HG02852 (cell line): ENCODE data around the gene GARS1.
A peak's percentile ranks its signal among the peaks of the same experiment; 100 is the strongest.
"Not testable (repeated sequence)": the region's sequence is repeated elsewhere in the genome, so short reads cannot be mapped to it uniquely, and the experiment has no call there.

Experiments
- ATAC-seq: cut with Tn5 transposase; IDR thresholded peaks from one replicate; pipeline ENCODE4 v1.9.1; 2021; ENCODE audit warnings: mild to moderate bottlenecking, moderate library complexity; ENCODE audit not compliant: unreplicated experiment

GARS1 gene

GRCh38 chr7:30572212-30572841 is 22.4 kb upstream of the GARS1 start:
- ATAC-seq = no peak

- ATAC-seq = no peak
Measured at GRCh38 chr7:30575910-30576309, 18.8 kb upstream of the GARS1 start.

GRCh38 chr7:30583181-30583580 is 11.5 kb upstream of the GARS1 start:
- ATAC-seq = no peak

- ATAC-seq = no peak
Measured at GRCh38 chr7:30584415-30584814, 10.3 kb upstream of the GARS1 start.

DNA sequence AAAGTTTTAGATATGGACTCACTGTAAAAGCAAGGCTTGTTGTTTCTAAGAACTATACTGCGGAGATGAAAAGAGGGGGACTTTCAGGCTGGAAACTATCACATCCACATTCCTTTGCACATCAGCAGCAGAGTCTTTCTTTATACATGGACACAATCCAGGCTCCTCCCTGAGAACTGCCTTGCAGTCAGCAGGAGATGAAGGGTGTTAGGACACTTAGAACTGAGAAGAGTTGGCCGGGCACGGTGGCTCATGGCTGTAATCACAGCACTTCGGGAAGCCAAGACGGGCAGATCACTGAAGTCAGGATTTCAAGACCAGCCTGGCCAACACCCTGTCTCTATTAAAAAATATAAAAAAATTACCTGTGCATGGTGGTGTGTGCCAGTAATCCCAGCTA is 9.7 kb upstream of the GARS1 start:
- ATAC-seq = no peak

- no peak for ATAC-seq
Measured at GRCh38 chr7:30585675-30586074, 9.0 kb upstream of the GARS1 start.

GRCh38 chr7:30587547-30587946 is 7.1 kb upstream of the GARS1 start:
- not testable (repeated sequence) for ATAC-seq

DNA sequence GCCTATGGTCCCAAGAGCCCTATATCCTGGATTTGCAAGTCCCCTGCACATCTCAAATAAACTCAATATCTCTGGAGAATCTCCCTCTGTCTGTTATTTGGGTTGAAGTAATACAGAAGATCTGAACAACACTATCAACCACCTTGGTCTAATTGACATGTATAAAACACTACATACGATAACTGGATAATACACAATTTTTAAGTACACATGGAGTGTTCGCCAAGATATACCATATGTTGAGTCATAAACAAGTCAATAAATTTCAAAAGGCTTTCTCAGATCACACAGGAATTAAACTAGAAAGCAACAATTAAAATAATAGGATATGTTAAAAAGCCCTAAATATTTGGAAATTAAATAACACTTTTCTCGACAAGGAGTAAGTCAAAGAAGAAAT is 5.6 kb upstream of the GARS1 start:
- ATAC-seq = no peak

DNA sequence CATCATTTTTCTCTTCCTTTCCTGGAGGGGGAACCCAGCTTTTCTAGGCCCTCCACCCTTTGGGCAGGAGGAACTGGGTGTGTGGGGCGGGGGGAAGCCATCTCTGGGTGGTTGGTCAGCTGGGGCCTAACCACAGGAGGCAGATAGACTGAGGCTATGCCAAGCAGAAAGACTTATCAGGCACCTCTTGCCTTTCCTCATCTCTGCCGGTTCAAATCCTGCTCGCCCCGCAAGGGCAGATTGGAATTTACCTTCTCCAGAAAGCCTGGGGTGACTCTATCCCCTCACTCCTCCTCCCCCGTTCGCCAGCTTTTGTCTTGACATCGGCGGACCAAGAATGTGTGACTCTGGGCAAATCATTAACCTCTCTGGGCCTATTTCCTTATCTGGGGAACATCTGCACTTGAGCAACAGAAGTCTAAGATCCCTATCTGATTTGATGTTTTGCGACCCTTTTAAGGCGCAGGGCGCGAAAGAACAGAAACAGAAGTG is 584 bp upstream of the GARS1 start:
- peak; percentile 28 for ATAC-seq

DNA sequence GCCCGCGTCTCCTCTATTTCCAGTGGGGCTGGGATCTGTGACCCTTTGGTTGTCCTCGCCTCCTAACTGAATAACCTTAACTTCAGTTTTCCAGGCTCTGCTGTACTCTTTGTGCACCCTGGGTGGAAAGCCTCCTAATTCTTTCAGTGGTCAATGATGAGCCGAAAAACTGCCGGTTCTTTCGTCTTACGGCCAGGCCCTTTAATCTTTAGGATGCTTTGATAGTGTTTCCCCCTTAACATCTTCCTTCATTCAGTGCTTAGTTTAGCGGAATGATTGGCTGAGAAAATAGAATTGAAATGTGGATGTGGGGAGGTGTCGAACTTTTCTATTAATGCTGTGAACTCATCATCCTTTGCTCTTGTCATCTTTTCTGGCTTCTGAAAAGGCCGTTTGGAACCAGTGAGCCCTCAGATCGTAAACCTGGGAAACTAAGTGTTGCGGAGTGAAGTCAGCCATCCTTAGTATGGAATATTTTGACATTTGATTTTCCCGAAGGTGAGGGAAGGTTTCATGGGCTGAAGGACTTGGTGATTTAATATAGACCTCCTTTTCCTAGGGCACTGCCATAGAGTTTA is 847 bp downstream of the GARS1 start:
- no peak for ATAC-seq

GRCh38 chr7:30596014-30596641 is 1.4 kb downstream of the GARS1 start:
- ATAC-seq = no peak

DNA sequence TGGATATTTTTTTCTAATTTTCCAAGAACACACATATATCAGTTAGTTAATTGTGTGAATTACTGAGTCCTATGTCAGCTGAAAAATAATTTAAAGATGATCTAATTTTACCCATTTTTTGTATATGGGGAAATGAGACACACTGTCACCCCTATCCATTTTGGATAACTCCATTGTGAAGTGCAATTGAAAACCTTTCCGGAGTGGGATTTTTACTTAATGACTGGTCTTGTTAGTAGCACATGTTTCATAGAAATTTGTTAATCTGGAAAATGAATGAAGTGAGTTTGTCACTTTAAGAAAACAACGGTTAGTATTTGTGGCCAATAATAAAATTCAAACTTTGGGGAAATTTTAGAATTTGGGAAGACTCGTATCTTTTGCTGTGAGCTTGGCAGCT is 2.0 kb downstream of the GARS1 start:
- no peak for ATAC-seq

GRCh38 chr7:30598121-30598876 is 3.6 kb downstream of the GARS1 start:
- no peak for ATAC-seq

- no peak for ATAC-seq
Measured at GRCh38 chr7:30604901-30605300, 10.2 kb downstream of the GARS1 start.

DNA sequence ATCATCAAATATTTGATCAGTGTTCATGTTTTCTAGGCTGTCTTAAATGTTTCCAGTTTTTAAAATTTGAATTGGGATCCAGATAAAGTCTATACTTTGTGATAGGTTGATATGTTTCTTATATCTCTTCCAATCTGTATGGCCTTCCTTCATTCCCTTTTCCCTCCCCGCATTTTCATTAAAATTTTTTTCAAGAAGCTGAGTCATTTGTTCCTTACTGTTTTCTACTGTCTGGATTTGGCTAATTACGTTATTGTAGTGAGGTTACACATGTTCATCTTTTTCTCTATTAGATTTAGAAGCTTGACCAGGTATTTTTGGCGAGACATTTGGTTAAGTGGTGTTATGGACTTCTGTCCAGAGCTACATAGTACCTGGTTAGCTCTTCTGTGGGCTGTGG is 11.2 kb downstream of the GARS1 start:
- no peak for ATAC-seq

- no peak for ATAC-seq
Measured at GRCh38 chr7:30612658-30613265, 18.1 kb downstream of the GARS1 start.

- no peak for ATAC-seq
Measured at GRCh38 chr7:30613366-30614325, 19.0 kb downstream of the GARS1 start.

GRCh38 chr7:30616318-30616717 is 21.6 kb downstream of the GARS1 start:
- no peak for ATAC-seq

DNA sequence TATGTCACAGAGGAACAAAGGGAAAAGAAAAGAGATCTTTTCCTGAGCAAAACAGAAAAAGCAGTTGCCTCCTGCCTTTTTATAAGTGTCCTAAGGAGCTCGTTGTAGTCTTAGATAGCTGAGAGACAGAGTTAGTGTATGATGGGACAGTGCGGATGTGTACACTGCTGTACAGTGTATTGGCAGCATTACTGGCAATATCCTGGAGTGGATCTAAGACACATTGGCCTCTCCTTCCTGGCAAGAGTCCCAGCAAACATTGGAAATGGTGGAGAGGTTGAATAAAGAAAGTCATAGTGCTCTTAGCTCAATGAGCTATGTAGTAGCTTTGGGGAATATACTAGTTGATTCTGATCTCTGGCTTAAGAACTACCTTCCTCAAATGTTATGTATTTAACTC is 22.7 kb downstream of the GARS1 start:
- no peak for ATAC-seq

DNA sequence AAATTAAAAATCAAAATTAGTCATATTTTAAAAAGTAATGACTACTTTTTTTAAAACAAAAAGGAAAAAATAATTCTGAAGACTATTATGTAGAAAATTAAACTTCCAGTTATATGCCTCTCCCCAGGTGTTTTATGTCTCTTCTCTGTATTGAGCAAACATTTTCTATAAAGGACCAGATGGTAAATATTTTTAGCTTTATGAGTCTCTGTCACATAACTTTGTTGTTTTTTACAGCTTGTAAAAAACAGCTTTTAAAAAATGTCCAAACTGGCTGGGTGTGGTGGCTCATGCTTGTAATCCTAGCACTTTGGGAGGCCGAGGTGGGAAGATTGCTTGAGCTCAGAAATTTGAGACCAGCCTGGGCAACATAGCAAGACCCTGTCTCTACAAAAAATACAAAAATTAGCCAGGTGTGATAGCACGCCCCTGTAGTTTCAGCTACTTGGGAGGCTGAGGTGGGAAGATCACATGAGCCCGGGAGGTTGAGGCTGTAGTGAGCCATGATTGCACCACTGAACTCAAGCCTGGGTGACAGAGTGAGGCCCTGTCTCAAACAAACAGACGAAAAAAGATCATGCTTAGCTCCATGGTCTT is 23.5 kb downstream of the GARS1 start:
- no peak for ATAC-seq
